PFSK-1 (cell line): ENCODE measurements around the gene MYRF.

Experiments
- FOXP2 ChIP-seq: optimal IDR thresholded peaks from 2 replicates; pipeline ENCODE3; 2011; ENCODE audit warnings: borderline replicate concordance, control low read depth, inconsistent platforms; ENCODE audit not compliant: insufficient read depth; ENCODE audit errors: extremely low read length, extremely low read depth
- REST ChIP-seq, 2 experiments: IDR thresholded peaks; 2 replicates each; pipeline versions ENCODE4 v1.6.1 to v1.8.0; 2011 to 2012; ENCODE audit warnings: low read depth in 2 of 2, low read length in 2 of 2, control low read depth in 1 of 2, inconsistent platforms in 1 of 2, mild to moderate bottlenecking in 1 of 2, moderate library complexity in 1 of 2; ENCODE audit not compliant: insufficient read depth in 1 of 2
- SIN3A ChIP-seq: IDR thresholded peaks from 2 replicates; pipeline ENCODE4 v1.6.1; 2012; ENCODE audit warnings: mild to moderate bottlenecking, low read length, moderate library complexity, borderline replicate concordance; ENCODE audit not compliant: insufficient read depth
- TAF1 ChIP-seq: IDR thresholded peaks from 2 replicates; pipeline ENCODE4 v1.6.1; 2012; ENCODE audit warnings: low read length, control low read depth, borderline replicate concordance; ENCODE audit not compliant: insufficient read depth

GRCh38 chr11:61797263-61797944 lies 45.0 kb downstream of the MYRF start:
- TF ChIP-seq TAF1 (no peak), SIN3A (no peak), FOXP2 (no peak), REST (IDR thresholded peaks at IDR 0.05; ENCODE audit: insufficient read depth in 1 of 2, low read depth in 2 of 2, low read length in 2 of 2) (no peak)
